GM23338 (cell line): ENCODE measurements around the gene ZNF697.

Source experiments
- CREB1 ChIP-seq: fragments of 250-450 bp; sonication (Bioruptor Pico); IDR thresholded peaks from 2 replicates; pipeline ENCODE4 v1.5.0; 2020; ENCODE audit warnings: low read depth, mild to moderate bottlenecking, moderate library complexity
- CTCF ChIP-seq, 2 experiments: fragments of 200-600 bp in 1 of 2; sonication (generic) in 1 of 2; conservative IDR thresholded peaks; 2 replicates each; pipeline versions ENCODE4 v1.5.1 to v1.6.1; 2016 to 2017; ENCODE audit warnings: antibody characterized with exemption in 2 of 2, low read depth in 2 of 2, mild to moderate bottlenecking in 2 of 2, moderate library complexity in 1 of 2
- EZH2 ChIP-seq: fragments of 200-600 bp; sonication (generic); IDR thresholded peaks from one replicate; pipeline ENCODE4 v1.8.0; 2017; ENCODE audit warnings: antibody characterized with exemption, mild to moderate bottlenecking, low read depth; ENCODE audit not compliant: unreplicated experiment
- EZH2phosphoT487 ChIP-seq: fragments of 200-600 bp; sonication (generic); IDR thresholded peaks from one replicate; pipeline ENCODE4 v1.8.1; 2018; ENCODE audit warnings: antibody characterized with exemption; ENCODE audit not compliant: unreplicated experiment
- JUNB ChIP-seq: IDR thresholded peaks from one replicate; pipeline ENCODE4 v1.6.1; 2016; ENCODE audit warnings: antibody characterized with exemption; ENCODE audit not compliant: unreplicated experiment
- NANOG ChIP-seq: IDR thresholded peaks from 2 replicates; pipeline ENCODE4 v1.6.1; 2016; ENCODE audit warnings: antibody characterized with exemption, borderline replicate concordance
- POLR2AphosphoS5 ChIP-seq: IDR thresholded peaks from 2 replicates; pipeline ENCODE4 v1.6.1; 2016; ENCODE audit warnings: antibody characterized with exemption, low read depth
- REST ChIP-seq: IDR thresholded peaks from one replicate; pipeline ENCODE4 v1.6.1; 2018; ENCODE audit warnings: antibody characterized with exemption; ENCODE audit not compliant: unreplicated experiment
- STAT1 ChIP-seq: IDR thresholded peaks from one replicate; pipeline ENCODE4 v1.6.1; 2016; ENCODE audit warnings: antibody characterized with exemption; ENCODE audit not compliant: unreplicated experiment
- ZNF114 ChIP-seq: fragments of 250-450 bp; sonication (Bioruptor Pico); IDR thresholded peaks from 2 replicates; pipeline ENCODE4 v1.5.0; 2020; ENCODE audit warnings: mild to moderate bottlenecking, moderate library complexity
- ZNF331 ChIP-seq: fragments of 250-450 bp; sonication (Bioruptor Pico); IDR thresholded peaks from 2 replicates; pipeline ENCODE4 v1.5.0; 2020; ENCODE audit warnings: low read depth, mild to moderate bottlenecking, moderate library complexity
- TF ChIP-seq, protein P1 (sequence below): IDR thresholded peaks from 2 replicates; pipeline ENCODE4 v1.6.1; 2016; ENCODE audit warnings: antibody characterized with exemption
- TF ChIP-seq, protein P2 (sequence below): fragments of 250-450 bp; sonication (Bioruptor Pico); IDR thresholded peaks from 2 replicates; pipeline ENCODE4 v1.5.0; 2020; ENCODE audit warnings: mild to moderate bottlenecking, moderate library complexity

GRCh38 chr1:119633575-119633974 is 14.5 kb downstream of the ZNF697 start:
- no peak for TF ChIP-seq CTCF (conservative IDR thresholded peaks at IDR 0.05; ENCODE audit: low read depth in 2 of 2)
- TF ChIP-seq REST: no peak
- no peak for TF ChIP-seq JUNB
- TF ChIP-seq EZH2phosphoT487: no peak
- TF ChIP-seq EZH2: no peak
- TF ChIP-seq POLR2AphosphoS5: no peak
- no peak for TF ChIP-seq NANOG
- no peak for TF ChIP-seq CREB1 (CRISPR knock-in tag)
- TF ChIP-seq ZNF331 (CRISPR knock-in tag): no peak
- TF ChIP-seq STAT1: no peak
- no peak for TF ChIP-seq ZNF114
- TF ChIP-seq, protein P1, sequence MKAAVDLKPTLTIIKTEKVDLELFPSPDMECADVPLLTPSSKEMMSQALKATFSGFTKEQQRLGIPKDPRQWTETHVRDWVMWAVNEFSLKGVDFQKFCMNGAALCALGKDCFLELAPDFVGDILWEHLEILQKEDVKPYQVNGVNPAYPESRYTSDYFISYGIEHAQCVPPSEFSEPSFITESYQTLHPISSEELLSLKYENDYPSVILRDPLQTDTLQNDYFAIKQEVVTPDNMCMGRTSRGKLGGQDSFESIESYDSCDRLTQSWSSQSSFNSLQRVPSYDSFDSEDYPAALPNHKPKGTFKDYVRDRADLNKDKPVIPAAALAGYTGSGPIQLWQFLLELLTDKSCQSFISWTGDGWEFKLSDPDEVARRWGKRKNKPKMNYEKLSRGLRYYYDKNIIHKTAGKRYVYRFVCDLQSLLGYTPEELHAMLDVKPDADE: no peak
- TF ChIP-seq, protein P2, sequence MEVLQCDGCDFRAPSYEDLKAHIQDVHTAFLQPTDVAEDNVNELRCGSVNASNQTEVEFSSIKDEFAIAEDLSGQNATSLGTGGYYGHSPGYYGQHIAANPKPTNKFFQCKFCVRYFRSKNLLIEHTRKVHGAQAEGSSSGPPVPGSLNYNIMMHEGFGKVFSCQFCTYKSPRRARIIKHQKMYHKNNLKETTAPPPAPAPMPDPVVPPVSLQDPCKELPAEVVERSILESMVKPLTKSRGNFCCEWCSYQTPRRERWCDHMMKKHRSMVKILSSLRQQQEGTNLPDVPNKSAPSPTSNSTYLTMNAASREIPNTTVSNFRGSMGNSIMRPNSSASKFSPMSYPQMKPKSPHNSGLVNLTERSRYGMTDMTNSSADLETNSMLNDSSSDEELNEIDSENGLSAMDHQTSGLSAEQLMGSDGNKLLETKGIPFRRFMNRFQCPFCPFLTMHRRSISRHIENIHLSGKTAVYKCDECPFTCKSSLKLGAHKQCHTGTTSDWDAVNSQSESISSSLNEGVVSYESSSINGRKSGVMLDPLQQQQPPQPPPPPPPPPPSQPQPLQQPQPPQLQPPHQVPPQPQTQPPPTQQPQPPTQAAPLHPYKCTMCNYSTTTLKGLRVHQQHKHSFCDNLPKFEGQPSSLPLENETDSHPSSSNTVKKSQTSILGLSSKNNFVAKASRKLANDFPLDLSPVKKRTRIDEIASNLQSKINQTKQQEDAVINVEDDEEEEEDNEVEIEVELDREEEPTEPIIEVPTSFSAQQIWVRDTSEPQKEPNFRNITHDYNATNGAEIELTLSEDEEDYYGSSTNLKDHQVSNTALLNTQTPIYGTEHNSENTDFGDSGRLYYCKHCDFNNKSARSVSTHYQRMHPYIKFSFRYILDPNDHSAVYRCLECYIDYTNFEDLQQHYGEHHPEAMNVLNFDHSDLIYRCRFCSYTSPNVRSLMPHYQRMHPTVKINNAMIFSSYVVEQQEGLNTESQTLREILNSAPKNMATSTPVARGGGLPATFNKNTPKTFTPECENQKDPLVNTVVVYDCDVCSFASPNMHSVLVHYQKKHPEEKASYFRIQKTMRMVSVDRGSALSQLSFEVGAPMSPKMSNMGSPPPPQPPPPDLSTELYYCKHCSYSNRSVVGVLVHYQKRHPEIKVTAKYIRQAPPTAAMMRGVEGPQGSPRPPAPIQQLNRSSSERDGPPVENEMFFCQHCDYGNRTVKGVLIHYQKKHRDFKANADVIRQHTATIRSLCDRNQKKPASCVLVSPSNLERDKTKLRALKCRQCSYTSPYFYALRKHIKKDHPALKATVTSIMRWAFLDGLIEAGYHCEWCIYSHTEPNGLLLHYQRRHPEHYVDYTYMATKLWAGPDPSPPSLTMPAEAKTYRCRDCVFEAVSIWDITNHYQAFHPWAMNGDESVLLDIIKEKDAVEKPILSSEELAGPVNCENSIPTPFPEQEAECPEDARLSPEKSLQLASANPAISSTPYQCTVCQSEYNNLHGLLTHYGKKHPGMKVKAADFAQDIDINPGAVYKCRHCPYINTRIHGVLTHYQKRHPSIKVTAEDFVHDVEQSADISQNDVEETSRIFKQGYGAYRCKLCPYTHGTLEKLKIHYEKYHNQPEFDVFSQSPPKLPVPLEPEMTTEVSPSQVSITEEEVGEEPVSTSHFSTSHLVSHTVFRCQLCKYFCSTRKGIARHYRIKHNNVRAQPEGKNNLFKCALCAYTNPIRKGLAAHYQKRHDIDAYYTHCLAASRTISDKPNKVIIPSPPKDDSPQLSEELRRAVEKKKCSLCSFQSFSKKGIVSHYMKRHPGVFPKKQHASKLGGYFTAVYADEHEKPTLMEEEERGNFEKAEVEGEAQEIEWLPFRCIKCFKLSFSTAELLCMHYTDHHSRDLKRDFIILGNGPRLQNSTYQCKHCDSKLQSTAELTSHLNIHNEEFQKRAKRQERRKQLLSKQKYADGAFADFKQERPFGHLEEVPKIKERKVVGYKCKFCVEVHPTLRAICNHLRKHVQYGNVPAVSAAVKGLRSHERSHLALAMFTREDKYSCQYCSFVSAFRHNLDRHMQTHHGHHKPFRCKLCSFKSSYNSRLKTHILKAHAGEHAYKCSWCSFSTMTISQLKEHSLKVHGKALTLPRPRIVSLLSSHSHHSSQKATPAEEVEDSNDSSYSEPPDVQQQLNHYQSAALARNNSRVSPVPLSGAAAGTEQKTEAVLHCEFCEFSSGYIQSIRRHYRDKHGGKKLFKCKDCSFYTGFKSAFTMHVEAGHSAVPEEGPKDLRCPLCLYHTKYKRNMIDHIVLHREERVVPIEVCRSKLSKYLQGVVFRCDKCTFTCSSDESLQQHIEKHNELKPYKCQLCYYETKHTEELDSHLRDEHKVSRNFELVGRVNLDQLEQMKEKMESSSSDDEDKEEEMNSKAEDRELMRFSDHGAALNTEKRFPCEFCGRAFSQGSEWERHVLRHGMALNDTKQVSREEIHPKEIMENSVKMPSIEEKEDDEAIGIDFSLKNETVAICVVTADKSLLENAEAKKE (CRISPR knock-in tag): no peak
